DMS 273 (cell line): ENCODE data around the gene PHRF1.
A peak's percentile ranks its signal among the peaks of the same experiment; 100 is the strongest.

ENCODE experiments used
- DNase-seq: peaks from one replicate; lab custom pipeline; 2025; ENCODE audit not compliant: unreplicated experiment; lab: John Stamatoyannopoulos, UW

PHRF1 gene

DNA sequence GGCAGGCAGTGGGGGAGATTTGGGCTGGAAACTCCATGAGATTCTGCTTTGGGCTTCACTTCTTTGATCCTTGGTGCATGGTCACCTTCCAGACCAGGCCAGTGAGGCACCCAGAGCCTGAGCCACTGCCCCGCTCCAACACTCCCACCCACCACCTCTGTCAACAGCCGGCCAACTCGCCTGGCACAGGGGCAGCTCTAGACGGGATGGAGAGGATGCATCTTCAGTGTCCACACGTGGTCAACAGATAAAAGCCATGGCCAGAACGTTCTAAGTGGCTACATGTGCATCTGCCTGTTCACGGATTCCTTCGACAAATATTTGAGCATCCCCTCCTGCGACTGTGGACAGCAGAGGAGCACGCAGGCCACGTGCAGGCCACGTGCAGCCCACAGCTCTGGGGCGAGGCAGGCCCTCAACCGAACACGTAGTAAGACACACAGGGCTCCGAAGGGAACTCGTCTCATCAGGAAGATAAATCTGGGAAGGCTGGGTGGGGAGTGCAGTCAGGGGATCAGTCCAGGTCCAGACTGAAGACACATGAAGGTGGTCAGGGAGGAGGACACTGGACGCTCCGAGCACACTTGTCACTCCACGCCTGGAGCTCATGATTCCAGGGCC lies 37.7 kb upstream of the PHRF1 start:
- DNase-seq: no peak

DNA sequence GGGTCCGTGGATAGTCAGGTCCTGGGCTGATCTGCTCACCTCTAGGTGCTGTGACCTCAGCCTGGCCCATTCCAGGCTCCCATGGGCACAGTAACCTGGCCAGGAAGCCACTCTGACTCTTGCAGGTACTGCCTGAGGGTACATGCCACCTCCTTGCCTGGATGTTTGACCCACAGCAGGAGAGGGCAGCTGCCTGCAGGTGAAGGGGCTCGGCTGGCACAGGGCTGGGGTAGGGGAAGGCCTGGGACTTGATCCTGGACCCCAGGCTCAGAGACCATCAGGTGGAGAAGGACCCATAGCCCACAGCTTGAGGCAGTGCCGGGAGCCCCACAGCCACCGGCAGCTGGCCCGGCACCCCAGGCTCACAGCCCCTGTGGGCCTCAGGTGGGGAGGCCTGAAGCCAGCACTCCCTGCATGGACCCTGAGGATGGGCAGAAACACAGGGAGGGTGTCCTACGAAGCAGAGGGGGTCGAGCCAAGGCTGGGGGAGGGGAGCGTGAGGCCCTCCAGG lies 36.2 kb upstream of the PHRF1 start:
- DNase-seq: no peak

DNA sequence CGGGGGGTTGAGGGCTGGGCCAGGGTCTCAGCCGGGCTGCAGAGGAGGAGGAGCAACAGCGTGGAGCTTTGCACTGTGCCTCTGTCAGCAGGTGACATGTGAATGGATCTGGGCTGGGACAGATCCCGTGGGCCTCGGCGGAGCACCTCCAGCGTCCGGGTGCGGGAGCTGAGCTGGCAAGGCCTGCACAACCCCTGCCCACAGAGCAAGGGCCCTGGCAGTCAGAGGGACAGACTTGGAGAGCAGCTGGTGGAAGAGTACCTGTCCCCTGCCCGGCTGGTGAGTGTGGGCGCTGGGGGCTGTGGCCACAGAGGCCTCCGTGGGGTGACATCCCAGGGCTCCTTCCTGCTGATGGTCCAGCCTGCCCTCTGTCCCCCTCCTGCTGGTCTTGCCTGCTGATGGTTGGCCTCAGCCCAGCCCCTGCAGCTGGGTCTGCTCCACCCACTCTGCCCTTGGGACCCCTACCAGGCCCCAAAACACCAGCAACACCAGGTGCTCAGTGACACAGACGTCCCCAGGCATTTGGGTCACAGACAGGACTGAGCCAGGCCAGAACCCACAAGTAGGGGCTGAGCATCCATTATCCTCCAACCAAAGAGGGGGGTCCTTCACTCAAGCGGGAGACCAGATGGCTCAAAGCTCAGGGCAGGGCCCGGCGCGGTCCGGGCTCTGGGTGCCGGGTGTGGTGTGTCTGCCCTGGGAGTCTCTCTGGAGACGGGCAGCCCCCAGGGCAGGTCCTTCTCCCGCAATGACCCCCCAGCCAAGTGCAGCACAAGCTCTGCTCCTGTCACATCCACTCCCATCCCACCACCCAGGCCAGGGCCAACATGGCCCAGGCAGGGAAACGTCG lies 35.5 kb upstream of the PHRF1 start:
- DNase-seq: no peak

GRCh38 chr11:541433-541885 lies 34.8 kb upstream of the PHRF1 start:
- DNase-seq: no peak

DNA sequence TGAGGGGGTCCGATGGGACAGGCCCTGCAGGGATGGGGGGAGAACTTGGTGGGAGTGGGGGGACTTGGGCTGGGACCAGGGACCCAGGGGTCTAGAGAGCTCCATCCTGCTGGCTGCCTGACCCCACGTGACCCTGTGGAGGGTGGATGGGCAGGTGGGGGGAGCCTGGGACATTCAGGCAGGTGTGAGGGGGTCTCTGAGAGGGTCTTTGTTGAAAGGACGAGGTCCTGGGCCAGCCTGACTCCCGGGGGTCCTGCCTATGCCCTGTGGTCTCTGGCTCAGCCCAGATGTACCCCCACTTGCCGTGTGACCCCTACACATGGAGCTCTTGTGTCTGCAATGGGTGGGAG lies 31.5 kb upstream of the PHRF1 start:
- no peak for DNase-seq

DNA sequence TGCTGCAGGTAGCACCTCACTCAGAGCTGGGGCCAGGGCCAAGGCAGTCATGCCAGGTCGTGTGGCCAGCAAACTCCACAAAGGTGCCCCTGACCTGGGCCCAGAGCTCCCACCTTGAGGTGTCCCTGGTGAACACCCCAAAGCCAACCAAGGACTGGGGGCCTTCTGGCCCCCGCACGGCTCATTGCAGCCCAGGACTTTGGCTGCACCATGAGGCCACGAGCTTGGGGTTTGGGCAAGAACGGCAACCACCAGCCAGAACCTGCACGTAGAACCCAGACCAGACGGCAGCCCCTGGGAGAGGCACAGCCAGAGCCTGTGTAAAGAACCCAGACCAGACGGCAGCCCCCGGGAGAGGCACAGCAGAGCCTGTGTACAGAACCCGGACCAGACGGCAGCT lies 31.1 kb upstream of the PHRF1 start:
- no peak for DNase-seq

- no peak for DNase-seq
These were observed 27.3 kb upstream of the PHRF1 start for GRCh38 chr11:548700-549603.

DNA sequence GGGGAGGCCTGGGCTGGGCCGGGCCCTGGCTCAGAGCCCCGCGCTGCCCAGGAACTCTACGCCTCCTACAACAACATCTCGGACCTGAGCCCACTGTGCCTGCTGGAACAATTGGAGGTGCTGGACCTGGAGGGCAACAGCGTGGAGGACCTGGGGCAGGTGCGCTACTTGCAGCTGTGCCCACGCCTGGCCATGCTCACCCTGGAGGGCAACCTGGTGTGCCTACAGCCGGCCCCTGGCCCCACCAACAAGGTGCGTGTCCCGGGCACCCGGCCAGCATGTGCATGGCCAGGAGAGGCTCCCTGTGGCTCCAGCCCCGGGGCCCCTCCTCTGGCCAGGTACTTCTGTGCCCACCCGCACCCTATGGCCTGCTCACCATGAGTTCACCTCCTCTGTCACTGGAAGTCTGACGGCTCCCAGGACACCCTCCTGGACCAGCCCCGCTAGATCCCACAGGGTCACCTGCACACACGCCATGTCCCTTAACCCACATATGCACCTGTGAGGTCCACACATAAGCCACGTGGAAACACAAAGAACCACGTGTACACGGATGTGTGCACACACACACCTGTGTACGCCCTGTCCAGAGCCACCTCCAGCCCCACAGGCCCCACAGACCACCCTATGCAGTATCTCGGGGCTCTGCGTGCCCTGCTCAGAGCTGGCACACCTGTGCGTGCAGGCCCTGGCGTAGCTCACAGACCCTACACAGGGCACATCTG lies 26.1 kb upstream of the PHRF1 start:
- no peak for DNase-seq

DNA sequence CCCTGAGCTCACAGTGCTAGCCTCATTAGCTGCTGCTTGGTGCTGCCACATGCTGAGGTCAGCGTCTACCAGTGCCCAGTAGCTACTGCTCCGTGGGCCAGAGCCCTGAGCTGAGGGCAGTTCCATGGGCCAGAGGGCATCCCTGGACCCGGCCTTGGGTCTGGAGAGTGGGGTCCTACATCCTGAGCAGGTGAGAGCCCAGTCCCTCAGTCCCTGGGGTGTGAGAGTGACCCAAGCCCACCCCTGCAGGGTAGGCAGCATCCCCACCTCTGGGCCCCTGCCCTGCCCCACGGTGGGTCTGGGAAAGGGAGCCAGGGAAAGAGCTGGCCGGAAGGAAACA lies 25.6 kb upstream of the PHRF1 start:
- no peak for DNase-seq

GRCh38 chr11:551131-551530 lies 25.1 kb upstream of the PHRF1 start:
- no peak for DNase-seq

DNA sequence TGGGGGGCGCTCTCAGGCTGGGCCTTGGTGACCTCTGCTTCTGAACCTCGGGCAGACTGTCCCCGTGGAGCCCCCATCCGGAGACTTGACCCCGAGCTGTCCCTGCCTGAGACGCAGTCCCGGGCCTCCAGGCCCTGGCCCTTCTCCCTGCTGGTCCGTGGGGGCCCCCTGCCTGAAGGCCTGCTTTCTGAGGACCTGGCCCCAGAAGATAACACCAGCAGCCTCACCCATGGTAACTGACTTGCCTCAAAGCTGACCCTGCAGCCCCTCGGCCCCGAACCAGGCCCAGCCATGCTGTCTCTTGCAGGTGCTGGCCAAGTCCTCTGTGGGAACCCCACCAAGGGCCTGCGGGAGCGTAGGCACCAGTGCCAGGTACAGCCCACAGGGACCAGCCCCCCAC lies 24.7 kb upstream of the PHRF1 start:
- DNase-seq: no peak

DNA sequence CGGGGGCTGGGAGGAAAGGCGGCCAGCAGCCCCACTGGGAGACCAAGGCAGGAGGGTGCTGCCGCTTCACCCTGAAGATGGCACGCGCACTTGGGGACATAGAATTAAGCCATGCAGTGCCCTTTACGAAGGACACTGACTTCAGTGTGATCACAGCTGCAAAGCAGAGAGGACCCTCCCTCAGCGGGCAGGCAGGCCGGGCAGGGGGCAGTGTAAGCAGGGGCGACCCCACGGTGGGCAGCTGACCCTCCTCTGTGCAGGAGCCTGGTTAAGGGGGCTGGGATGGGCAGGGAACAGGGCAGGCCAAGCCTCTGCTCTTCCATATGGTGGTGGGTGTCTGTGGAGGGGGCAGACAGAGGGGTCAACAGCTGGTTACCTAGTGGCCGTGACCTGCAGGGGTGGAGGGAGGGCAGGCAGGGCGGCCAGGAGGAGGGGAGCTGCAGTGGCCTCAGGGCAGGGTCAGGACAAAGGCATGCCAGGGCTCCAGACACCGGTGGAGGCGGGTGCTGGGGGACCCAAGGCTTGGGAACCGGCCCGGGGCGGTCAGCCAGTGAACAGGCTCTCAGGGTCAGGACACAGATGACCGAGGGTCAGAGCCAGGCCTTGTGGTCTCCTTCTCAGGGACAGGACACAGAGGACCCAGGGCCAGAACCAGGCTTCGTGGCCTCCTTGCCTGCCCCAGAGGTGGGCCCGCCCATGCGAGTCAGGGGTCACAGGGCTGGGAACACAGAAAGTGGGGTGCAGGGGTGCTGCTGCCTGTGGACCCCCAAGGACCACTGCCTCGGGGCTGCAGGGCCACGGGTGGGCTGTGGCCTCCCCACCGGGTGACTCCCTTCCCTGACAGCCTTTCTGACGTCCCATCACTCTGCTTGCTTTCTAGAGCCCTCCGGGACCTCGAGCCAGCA lies 22.9 kb upstream of the PHRF1 start:
- no peak for DNase-seq

DNA sequence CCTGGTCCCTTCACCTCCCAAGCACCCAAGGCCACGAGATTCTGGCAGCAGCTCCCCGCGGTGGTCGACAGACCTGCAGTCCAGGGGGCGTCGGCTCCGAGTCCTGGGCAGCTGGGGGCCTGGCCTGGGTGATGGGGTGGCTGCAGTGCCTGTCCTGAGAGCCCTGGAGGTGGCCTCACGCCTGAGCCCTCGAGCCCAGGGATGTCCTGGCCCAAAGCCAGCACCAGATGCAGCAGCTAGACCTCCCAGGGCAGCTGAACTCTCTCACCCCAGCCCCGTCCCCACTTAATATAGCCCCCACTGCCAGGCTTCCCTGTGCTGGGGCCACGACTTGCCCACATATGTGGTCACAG lies 22.3 kb upstream of the PHRF1 start:
- DNase-seq: no peak

DNA sequence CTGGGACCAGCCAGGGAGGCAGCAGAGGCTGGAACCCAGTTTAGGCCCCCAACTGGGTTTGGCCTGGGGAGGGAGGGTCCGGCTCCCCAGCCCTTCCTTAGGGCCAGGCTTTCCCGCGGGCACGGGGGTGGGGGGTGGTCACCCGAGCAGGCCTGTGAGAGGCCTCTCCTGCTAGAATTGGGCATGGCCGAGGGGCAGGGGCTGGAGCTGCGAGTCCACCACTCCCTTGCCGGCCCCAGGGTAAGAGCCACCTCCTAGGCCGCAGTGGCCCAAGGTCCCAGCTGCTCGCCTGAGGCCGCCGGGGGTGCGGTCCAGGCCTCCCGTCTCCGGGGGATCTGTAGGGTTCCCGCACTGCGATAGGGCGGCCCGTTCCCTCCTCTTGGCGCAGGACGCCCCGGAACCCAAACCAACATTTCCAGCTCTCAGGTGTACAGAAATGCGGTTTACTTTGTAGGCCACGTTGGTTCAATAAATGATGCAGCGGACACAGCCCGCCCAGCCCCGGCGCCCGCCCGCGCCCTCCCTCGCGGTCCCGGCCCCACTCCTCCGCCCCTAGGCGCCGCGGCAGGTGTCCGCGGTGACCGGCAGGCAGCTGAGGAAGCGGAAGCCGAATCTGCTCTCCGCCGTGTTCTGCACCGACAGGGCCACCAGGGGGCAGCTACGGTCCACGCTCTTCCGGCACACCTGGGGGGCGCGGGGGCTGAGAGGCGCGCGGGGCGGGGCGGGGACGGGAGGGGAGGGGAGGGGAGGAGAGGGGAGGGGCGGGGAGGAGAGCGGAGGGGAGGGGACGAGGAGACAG lies 21.6 kb upstream of the PHRF1 start:
- peak; percentile 78 for DNase-seq

GRCh38 chr11:555227-555779 lies 21.0 kb upstream of the PHRF1 start:
- DNase-seq: no peak

GRCh38 chr11:555780-556661 lies 20.2 kb upstream of the PHRF1 start:
- peak; percentile 66 for DNase-seq

- no peak for DNase-seq
These were observed 19.5 kb upstream of the PHRF1 start for GRCh38 chr11:556662-557256.
